Suppressor macrophage treated with lipopolysaccharide for 1 hour (primary cell): ENCODE measurements around the gene SV2C.

ENCODE experiments used
- DNase-seq, 3 donors: peaks; one replicate each; pipeline ENCODE4 v3.0.0-alpha.2; 2020 to 2022

The SV2C gene

GRCh38 chr5:76165711-76166374 lies 82.7 kb downstream of the SV2C start:
- DNase-seq, result no peak

DNA sequence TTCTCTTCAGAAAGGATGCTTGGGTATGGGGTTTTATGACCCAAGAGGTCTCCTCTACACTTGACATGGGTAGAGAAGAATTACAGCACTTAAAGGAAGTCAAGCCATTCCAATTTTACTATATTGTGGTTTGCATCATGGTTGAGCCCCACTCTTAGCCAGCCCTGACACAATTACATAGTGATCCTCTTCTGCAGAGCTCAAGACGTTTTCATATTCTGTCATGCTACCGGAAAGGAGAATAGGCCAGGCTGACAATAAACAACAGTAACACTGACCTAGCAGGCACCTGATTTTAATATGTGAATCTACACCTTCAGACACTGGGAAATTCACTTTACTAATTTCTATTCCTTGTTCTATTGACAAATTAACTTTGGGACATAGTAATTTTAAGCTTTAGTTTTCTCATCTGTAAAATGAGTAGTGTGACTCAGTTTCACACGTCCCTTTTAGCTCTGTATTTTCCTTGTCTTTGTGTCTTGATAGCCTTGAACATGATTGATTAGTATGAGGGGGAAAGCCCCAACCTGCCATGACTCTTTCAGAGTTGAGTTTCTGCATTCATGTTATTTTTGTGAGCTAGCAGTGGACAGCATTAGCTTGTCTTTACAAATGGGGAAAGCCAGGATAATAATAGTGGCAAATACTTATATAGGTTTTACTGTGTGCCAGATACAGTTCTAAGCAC lies 83.8 kb downstream of the SV2C start:
- DNase-seq, result no peak

DNA sequence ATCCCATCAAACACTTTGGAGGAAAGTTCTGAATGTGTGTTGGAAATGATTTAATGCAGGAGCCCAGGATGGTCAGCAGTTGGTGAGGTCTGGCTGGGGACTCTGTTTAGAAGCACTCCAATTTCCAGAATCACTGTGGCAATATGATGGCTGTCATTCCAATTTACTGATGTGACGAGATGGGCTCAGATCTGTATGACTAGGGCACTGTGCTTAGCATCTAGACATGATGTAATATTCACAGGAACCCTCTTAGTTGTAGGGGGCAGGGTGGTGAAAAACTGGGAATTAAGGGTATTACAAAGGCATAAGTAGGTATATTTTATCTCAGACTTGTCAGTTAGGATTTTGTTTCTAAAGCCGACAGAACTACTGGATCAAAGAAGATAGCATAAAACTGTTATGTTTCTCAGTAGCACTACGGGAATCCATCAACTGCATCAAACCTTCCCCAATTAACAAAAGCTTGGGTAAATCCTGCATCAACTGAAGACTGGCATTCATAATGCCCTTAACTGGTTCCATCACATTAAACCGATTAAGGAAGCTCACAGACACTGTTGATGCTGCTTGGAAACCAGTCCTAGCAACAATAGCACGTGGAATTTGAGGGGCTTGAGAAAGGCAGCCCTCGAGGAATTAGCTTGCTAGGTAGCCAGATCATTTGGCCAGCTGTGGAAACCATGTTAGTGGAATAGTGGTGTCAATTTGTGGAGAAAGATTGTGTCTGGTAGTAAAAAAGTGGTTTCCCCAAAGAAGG lies 86.1 kb downstream of the SV2C start:
- no peak for DNase-seq

- no peak for DNase-seq
These were observed 90.9 kb downstream of the SV2C start for GRCh38 chr5:76174101-76174500.

- DNase-seq, result peak; percentile 42 to 63 (median 50)
These were observed 92.0 kb downstream of the SV2C start for GRCh38 chr5:76175051-76175666.

- DNase-seq, result no peak
These were observed 92.7 kb downstream of the SV2C start for GRCh38 chr5:76175821-76176403.

DNA sequence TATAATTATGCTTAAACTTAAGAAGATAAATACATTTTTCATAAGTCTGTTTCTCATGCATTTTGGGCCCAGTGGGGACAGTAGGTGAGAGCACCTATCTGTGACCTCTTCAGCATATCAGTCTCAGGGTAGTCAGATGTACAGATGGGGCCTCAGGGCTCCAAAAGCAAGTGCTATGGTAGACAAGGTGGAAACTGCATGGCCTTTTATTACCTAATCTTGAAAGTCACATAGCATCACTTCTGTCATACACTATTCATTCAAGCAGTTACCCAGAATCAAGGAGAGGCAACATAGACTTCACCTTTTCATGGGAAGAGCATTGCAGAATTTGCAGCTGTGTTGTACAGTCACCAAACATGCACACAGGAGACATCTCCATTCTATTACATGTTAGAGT lies 94.8 kb downstream of the SV2C start:
- DNase-seq, result no peak

GRCh38 chr5:76178913-76179312 lies 95.7 kb downstream of the SV2C start:
- DNase-seq, result no peak

DNA sequence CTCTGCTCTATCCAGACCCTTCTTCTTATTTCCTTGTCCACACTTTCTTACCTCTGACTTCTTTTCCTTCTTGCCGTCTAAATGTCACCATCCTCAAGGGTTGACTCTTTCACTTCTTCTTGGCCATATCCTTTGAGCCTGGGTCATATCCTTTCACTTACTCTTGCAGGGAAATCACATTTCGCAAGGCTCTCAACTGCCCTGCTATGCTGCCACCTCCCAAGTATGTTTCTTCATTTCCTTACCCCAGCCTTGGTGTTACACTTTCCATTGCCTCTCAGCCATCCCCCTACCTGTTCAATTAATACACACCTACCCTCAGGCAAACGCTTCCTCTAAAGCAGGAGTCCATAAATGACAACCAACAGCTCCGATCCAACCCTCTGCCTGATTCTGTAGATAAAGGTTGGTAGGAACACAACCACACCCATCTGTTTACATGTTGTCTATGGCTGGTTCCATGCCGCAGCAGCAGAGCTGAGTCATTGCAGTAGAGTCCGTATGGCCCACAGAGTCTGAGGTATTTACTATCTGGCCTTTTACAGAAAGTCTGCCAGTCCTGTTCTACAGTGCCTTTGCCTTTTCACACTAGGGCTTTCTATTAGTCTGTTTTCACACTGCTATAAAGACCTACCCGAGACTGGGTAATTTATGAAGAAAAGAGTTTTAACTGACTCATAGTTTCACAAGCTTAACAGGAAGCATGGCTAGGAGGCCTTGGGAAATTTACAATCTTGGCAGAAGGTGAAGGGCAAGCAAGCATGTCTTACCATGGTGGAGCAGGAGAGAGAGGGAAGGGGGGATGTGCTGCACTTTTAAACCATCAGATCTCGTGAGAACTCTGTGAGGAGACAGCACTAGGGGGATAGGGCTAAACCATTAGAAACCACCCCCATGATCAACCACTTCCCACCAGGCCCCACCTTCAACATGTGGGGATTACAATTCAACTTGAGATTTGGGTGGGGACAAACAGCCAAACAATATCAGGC lies 97.9 kb downstream of the SV2C start:
- peak; percentile 47 to 69 (median 66) for DNase-seq

GRCh38 chr5:76187386-76187785 lies 104.2 kb downstream of the SV2C start:
- DNase-seq, result no peak

GRCh38 chr5:76190356-76190755 lies 107.2 kb downstream of the SV2C start:
- no peak for DNase-seq

DNA sequence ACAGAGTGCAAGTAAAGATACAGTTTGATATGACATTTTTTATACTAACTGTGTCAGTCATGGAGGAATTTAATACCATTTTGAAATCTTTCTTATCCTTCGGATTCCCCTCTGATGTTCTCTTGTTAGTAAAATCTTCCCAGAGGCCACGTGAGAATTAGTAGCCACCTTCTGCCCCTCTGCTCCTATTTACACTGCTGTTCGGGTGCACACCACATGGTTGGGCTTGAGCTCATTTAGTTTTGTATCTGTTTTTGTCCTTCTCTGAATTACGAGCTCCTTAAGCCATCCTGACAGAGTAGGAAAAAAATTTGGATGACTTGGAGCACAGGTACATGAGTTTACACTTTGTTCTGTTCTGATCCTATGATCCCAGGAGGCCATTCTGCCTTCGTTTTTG lies 109.7 kb downstream of the SV2C start:
- no peak for DNase-seq

DNA sequence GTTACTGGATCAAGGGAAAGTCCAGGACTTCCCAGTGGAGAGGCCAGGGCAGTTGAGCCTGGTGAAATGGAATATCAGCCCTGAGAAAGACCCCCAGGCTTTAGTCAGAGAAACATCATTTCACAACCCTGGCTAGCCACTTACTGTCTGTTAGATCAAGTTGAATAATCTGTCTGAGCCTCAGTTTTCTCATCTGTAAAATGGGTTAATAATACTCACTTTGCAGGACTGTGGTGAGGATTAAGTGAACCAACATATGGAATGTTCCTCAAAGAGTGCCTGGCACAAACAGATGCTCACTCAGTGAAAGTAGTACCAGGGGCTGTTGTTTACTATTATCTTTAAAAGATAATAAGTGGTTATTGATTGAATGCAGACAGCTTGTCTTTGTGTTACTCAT lies 110.5 kb downstream of the SV2C start:
- no peak for DNase-seq

- DNase-seq, result no peak
These were observed 111.2 kb downstream of the SV2C start for GRCh38 chr5:76194340-76194739.

DNA sequence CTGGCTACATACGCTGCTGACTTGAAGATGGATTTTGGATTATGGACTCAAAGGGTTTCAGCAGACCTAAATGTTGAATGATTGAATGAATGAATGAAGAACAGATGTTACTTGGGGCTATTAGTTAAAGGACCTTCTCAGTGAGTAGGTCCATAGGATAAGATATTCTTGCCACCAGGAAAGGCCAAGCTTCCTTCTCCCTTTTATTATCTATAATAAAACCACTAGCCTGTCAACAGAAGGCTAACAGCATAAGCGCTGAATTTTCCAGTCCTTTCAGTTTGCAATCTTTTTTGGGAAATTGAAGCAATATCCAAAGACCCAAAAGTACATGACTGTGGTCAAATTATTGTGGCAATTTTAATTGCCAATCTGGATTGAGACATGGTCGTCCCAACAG lies 113.3 kb downstream of the SV2C start:
- DNase-seq, result no peak

- no peak for DNase-seq
These were observed 113.8 kb downstream of the SV2C start for GRCh38 chr5:76196886-76197489.

DNA sequence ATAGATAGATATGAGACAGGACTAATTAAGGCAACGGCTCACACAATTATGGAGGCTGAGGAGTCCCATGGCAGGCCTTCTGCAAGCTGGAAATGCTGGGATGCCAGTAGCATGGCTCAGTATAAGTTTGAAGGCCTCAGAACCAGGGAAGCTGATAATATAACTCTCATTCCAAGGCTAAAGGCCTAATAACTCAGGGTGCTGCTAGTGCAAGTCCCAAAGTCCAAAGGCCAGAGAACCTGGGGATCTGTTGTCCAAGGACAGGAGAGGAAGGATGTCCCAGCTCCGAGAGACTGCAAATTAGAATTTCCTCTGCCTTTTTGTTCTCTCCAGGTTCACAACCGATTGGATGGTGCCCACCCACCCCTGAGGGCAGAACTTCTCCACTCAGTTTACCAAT lies 114.5 kb downstream of the SV2C start:
- no peak for DNase-seq

- peak; percentile 25 to 38 (median 32) for DNase-seq
These were observed 116.4 kb downstream of the SV2C start for GRCh38 chr5:76199336-76200318.

- DNase-seq, result peak; percentile 15 to 49 (median 48)
These were observed 119.0 kb downstream of the SV2C start for GRCh38 chr5:76202182-76202581.

GRCh38 chr5:76204191-76204590 lies 121.0 kb downstream of the SV2C start:
- no peak for DNase-seq
